Upper lobe of left lung (tissue), 6 donors: ENCODE data around the gene ADAMTS12. TPM values are rescaled to one million over a fixed set of nuclear protein-coding genes. Genes with fewer than 3 reads are reported as not detected.

Experiments
- ATAC-seq, 2 donors: fragments of 200-7000 bp; cut with Tn5 transposase; one replicate each; pipeline ENCODE4 v1.9.1; 2022; ENCODE audit warnings: mild to moderate bottlenecking in 2 of 2, moderate library complexity in 2 of 2; ENCODE audit not compliant: low FRiP score in 2 of 2
- DNase-seq, 2 donors: peaks; one replicate each; pipeline ENCODE4 v3.0.0-alpha.2; 2019 to 2020
- H3K27ac ChIP-seq, 4 donors: fragments of 200-600 bp; sonication (generic); one replicate each; pipeline ENCODE4 v1.5.1; 2016 to 2019
- H3K27me3 ChIP-seq, 4 donors: fragments of 200-600 bp; sonication (generic); one replicate each; pipeline ENCODE4 v1.5.1; 2017 to 2019
- H3K36me3 ChIP-seq, 4 donors: fragments of 200-600 bp; sonication (generic); one replicate each; pipeline ENCODE4 v1.5.1; 2016 to 2019
- H3K4me1 ChIP-seq, 4 donors: fragments of 200-600 bp; sonication (generic); one replicate each; pipeline ENCODE4 v1.5.1; 2018 to 2019
- H3K4me3 ChIP-seq, 4 donors: fragments of 200-600 bp; sonication (generic); one replicate each; pipeline ENCODE4 v1.5.1; 2017 to 2019; ENCODE audit warnings: mild to moderate bottlenecking in 2 of 4, moderate library complexity in 1 of 4
- H3K9me3 ChIP-seq, 4 donors: fragments of 200-600 bp; sonication (generic); one replicate each; pipeline ENCODE4 v1.5.1; 2018 to 2019
- EP300 ChIP-seq, 4 donors: sonication (generic); formaldehyde crosslinking; IDR thresholded peaks; one replicate each; pipeline ENCODE4 v1.5.1; 2017; ENCODE audit warnings: antibody characterized with exemption in 4 of 4, control low read depth in 2 of 4
- POLR2A ChIP-seq, 4 donors: fragments of 450-650 bp; IDR thresholded peaks; one replicate each; pipeline ENCODE4 v1.5.1; 2016 to 2017; ENCODE audit warnings: antibody characterized with exemption in 4 of 4, mild to moderate bottlenecking in 2 of 4
- POLR2AphosphoS5 ChIP-seq, 2 donors: sonication (generic); formaldehyde crosslinking; IDR thresholded peaks; one replicate each; pipeline ENCODE4 v1.5.1; 2017; ENCODE audit warnings: antibody characterized with exemption in 2 of 2
- WGBS, 2 donors: methylation state at CpG; one replicate each; pipeline ENCODE4 v1.1.5; 2017 to 2018; 5-methylcytosine and 5-hydroxymethylcytosine counted together
- total RNA-seq, 6 donors: library from RNA; depleted of rRNA in 4 of 6; stranded (reverse); fragments of >200 nt in 4 of 6; gene quantifications; one replicate each; pipeline versions ENCODE4 v1.1.0 to v1.2.1, GENCODE V29; 2016 to 2021
- TF ChIP-seq, protein P1 (sequence below), 6 experiments: fragments of 450-650 bp in 4 of 6; fragments of 200-600 bp in 2 of 6; sonication (generic) in 2 of 6; IDR thresholded peaks; one replicate each; pipeline ENCODE4 v1.5.1; 2016 to 2019; ENCODE audit warnings: antibody characterized with exemption in 6 of 6
- donor health status: DM: no; HTN: no; CAD: no; lungs with moderate emphysema.
- donor health status: DM: no; HTN: yes; CAD: no; lungs with severe emphysema.

The ADAMTS12 gene
- total RNA-seq, 6 donors from 2014 or later = 2.3 to 16.8 (median 7.4) TPM

DNA sequence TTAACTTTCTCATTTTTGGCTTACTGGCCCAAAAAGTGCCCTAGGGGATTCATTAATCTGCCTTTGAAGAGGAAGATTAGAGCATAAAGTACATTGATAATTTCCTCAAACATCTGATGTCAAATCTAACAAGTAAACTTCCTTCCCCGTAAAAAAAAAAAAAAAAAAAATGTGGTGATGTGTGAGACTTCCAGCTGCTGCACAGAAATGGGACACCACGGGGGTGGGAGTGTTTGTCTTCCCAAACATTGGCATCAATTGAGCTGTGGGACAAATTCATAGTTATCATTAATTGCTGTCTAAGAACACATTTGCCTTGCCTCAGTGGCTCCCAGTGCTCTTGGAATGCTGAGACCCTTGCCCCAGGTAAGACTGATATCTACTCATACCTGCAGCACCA is 149.6 kb downstream of the ADAMTS12 start:
- TF ChIP-seq, protein P1, sequence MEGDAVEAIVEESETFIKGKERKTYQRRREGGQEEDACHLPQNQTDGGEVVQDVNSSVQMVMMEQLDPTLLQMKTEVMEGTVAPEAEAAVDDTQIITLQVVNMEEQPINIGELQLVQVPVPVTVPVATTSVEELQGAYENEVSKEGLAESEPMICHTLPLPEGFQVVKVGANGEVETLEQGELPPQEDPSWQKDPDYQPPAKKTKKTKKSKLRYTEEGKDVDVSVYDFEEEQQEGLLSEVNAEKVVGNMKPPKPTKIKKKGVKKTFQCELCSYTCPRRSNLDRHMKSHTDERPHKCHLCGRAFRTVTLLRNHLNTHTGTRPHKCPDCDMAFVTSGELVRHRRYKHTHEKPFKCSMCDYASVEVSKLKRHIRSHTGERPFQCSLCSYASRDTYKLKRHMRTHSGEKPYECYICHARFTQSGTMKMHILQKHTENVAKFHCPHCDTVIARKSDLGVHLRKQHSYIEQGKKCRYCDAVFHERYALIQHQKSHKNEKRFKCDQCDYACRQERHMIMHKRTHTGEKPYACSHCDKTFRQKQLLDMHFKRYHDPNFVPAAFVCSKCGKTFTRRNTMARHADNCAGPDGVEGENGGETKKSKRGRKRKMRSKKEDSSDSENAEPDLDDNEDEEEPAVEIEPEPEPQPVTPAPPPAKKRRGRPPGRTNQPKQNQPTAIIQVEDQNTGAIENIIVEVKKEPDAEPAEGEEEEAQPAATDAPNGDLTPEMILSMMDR (IDR thresholded peaks at IDR 0.05) = no peak
- TF ChIP-seq POLR2AphosphoS5 (IDR thresholded peaks at IDR 0.05) (no peak), POLR2A (IDR thresholded peaks at IDR 0.05) (no peak), EP300 (IDR thresholded peaks at IDR 0.05) (no peak)
- 41 to 47% methylated on average over 2 of the region's 2 CpGs for WGBS, 2 donors
- H3K4me1 ChIP-seq = peaks cover 0 to 4% (median 0%) of the 10 kb centered on the region in 4 donors
- DNase-seq = no peak
- no peaks in the 10 kb centered on the region for H3K9me3 ChIP-seq
- no peaks in the 10 kb centered on the region for H3K27me3 ChIP-seq
- no peaks in the 10 kb centered on the region for H3K36me3 ChIP-seq
- no peak overlapping the region for H3K4me3 ChIP-seq
- H3K27ac ChIP-seq = no peak overlapping the region
- no peak for ATAC-seq

DNA sequence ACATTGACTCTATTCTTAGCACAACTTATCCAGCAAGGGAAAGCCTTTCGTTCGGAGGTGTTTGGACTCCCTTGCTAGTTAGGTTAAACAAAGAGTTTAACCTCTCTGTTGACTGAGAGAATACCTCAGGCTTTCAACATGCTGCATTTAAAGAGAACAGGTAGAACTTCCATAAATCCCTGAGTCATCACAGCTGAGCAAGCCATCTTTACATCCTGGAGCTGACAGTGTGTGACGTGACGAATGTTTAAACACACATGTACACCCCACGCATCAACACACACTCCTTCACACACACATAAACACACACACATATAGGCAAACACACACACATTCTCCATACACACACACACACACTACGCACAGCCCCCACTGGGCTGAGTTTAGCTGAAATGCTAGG is 152.8 kb downstream of the ADAMTS12 start:
- ATAC-seq (no peak), DNase-seq (no peak)
- Histone ChIP-seq H3K27me3 (no peaks in the 10 kb centered on the region), H3K36me3 (no peaks in the 10 kb centered on the region), H3K4me3 (no peak overlapping the region), H3K9me3 (no peaks in the 10 kb centered on the region), H3K27ac (no peak overlapping the region), H3K4me1 (peaks cover 0 to 12% (median 1%) of the 10 kb centered on the region in 4 donors)
- no peak for TF ChIP-seq EP300 (IDR thresholded peaks at IDR 0.05)
- TF ChIP-seq, protein P1 (IDR thresholded peaks at IDR 0.05) = no peak
- TF ChIP-seq POLR2A (IDR thresholded peaks at IDR 0.05) = no peak
- no peak for TF ChIP-seq POLR2AphosphoS5 (IDR thresholded peaks at IDR 0.05)
- 84% methylated on average over 6 of the region's 6 CpGs for WGBS, 2 donors

DNA sequence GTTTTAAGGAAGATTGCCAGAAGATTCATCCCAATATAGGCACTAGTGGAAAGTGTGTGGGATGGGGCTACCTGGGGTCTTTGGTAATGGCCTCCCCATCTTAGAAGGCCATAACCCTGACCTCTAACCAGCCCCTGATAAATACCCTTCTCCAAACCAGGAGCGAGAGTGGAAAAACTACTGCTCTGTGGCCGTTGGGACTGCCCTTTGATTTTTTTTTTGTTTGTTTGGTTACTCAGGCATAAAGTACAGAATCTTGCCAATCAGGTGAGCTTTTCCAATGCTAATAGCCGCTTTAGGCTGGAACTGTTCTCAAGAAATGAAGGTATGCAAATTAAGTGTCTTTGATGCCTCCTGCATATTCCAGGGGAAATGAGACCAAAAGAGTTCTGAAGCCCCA is 153.7 kb downstream of the ADAMTS12 start:
- Histone ChIP-seq H3K27ac (no peak overlapping the region), H3K27me3 (no peaks in the 10 kb centered on the region), H3K4me1 (peaks cover 0 to 12% (median 1%) of the 10 kb centered on the region in 4 donors), H3K36me3 (no peaks in the 10 kb centered on the region), H3K4me3 (no peak overlapping the region), H3K9me3 (no peaks in the 10 kb centered on the region)
- ATAC-seq = no peak
- no peak for TF ChIP-seq EP300 (IDR thresholded peaks at IDR 0.05)
- TF ChIP-seq, protein P1 (IDR thresholded peaks at IDR 0.05) = no peak
- TF ChIP-seq POLR2A (IDR thresholded peaks at IDR 0.05) = no peak
- no peak for TF ChIP-seq POLR2AphosphoS5 (IDR thresholded peaks at IDR 0.05)
- DNase-seq = no peak
- whole genome bisulfite sequencing, 2 donors = 73 to 86% methylated on average over 3 of the region's 3 CpGs

DNA sequence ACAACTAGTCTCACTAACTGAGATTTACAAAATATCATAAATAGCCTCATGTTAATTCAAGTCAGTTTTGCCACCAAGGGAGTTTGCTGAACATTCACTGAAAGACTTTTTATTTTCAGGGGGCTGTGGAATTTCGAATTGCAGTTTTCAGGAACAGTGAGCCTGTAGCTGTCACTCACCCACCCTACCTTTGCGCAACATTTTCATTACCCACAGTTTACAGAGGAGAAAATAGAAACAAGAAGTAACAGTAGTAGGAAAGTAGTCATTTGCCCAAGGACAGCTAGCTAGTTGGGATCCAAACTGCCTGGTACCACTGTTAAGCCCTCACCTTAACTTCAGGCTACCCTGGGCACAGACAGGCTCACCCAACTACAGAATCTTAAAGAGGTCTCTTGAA is 154.1 kb downstream of the ADAMTS12 start:
- Histone ChIP-seq H3K27ac (no peak overlapping the region), H3K4me1 (peaks cover 0 to 12% (median 1%) of the 10 kb centered on the region in 4 donors), H3K4me3 (no peak overlapping the region), H3K36me3 (no peaks in the 10 kb centered on the region), H3K9me3 (no peaks in the 10 kb centered on the region), H3K27me3 (no peaks in the 10 kb centered on the region)
- TF ChIP-seq POLR2A (IDR thresholded peaks at IDR 0.05) = no peak
- no peak for TF ChIP-seq POLR2AphosphoS5 (IDR thresholded peaks at IDR 0.05)
- no peak for TF ChIP-seq EP300 (IDR thresholded peaks at IDR 0.05)
- TF ChIP-seq, protein P1 (IDR thresholded peaks at IDR 0.05) = no peak
- no peak for ATAC-seq
- DNase-seq = no peak
- WGBS, 2 donors = 86 to 88% methylated on average over 2 of the region's 2 CpGs

DNA sequence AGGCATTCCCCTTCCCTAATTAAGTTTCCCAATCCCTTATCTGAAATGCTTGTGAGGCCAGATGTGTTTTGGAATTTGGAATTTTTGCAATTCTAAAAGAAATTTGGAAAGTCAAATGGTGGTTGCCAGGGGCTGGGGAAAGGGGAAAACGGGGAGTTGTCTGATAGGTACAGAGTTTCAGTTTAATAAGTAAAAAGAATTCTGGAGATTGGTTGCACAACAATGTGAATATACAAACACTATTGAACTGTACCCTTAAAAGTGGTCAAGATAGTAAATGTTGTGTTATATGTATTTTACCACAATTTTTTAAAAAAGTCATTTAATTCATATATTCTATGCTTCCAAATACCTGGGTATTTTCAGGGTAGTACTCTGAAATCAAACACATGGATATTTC is 154.5 kb downstream of the ADAMTS12 start:
- DNase-seq (no peak), ATAC-seq (no peak)
- Histone ChIP-seq H3K36me3 (no peaks in the 10 kb centered on the region), H3K27me3 (no peaks in the 10 kb centered on the region), H3K27ac (no peak overlapping the region), H3K4me1 (peaks cover 0 to 12% (median 1%) of the 10 kb centered on the region in 4 donors), H3K4me3 (no peak overlapping the region), H3K9me3 (no peaks in the 10 kb centered on the region)
- WGBS, 2 donors = 63 to 81% methylated on average over 1 of the region's 1 CpG
- no peak for TF ChIP-seq POLR2AphosphoS5 (IDR thresholded peaks at IDR 0.05)
- TF ChIP-seq POLR2A (IDR thresholded peaks at IDR 0.05) = no peak
- TF ChIP-seq, protein P1 (IDR thresholded peaks at IDR 0.05) = no peak
- TF ChIP-seq EP300 (IDR thresholded peaks at IDR 0.05) = no peak
